HFFc6 (cell line): ENCODE measurements around the gene DNAJC22. TPM values are rescaled to one million over a fixed set of nuclear protein-coding genes. Genes with fewer than 3 reads are reported as not detected.
A peak's percentile ranks its signal among the peaks of the same experiment; 100 is the strongest.
"Not testable (repeated sequence)": the region's sequence is repeated elsewhere in the genome, so short reads cannot be mapped to it uniquely, and the experiment has no call there.

Experiments
- DNase-seq: peaks from one replicate; pipeline ENCODE4 v3.0.0-alpha.2; 2018
- H3K27ac Mint-ChIP-seq: 2 replicates; pipeline ENCODE4 v1.8.0; 2020; ENCODE audit warnings: mild to moderate bottlenecking, mixed read lengths
- H3K27me3 Mint-ChIP-seq: 2 replicates; pipeline ENCODE4 v1.8.0; 2021; ENCODE audit warnings: mild to moderate bottlenecking, moderate library complexity, mixed read lengths; ENCODE audit not compliant: insufficient read depth
- H3K36me3 Mint-ChIP-seq: 2 replicates; pipeline ENCODE4 v1.8.0; 2021; ENCODE audit warnings: low read depth, mixed read lengths
- H3K4me1 Mint-ChIP-seq: 2 replicates; pipeline ENCODE4 v1.8.0; 2020; ENCODE audit warnings: low read depth, mixed read lengths
- H3K4me3 Mint-ChIP-seq: 2 replicates; pipeline ENCODE4 v1.8.0; 2020; ENCODE audit warnings: mild to moderate bottlenecking, moderate library complexity, mixed read lengths
- H3K9me3 Mint-ChIP-seq: 2 replicates; pipeline ENCODE4 v1.8.0; 2020; ENCODE audit warnings: mild to moderate bottlenecking, mixed read lengths
- CTCF ChIP-seq: fragments of 200-600 bp; sonication (generic); IDR thresholded peaks from 2 replicates; pipeline ENCODE4 v1.5.0; 2021; ENCODE audit warnings: antibody characterized with exemption, mild to moderate bottlenecking
- total RNA-seq, 6 experiments: library from RNA; stranded (reverse); fragmentation: NEBNext Ultra II Directional; extraction: Animal tissue kit (Norgen Biotek cat#: 25700); gene quantifications; 2 replicates in 1 of 6; 3 replicates in 5 of 6; pipeline ENCODE4 v1.2.3, GENCODE V29; 2021

The DNAJC22 gene
- total RNA-seq, 6 experiments from 2014 or later = 0.38 to 4.1 (median 2.6) TPM

GRCh38 chr12:49305762-49306510 is 40.8 kb upstream of the DNAJC22 start:
- peaks cover 31% of the 10 kb centered on the region for H3K27me3 Mint-ChIP-seq
- H3K36me3 Mint-ChIP-seq = no peaks in the 10 kb centered on the region
- DNase-seq = no peak
- H3K4me1 Mint-ChIP-seq = peaks cover 12% of the 10 kb centered on the region; the same call in 1 of the 2 replicates
- H3K9me3 Mint-ChIP-seq = no peaks in the 10 kb centered on the region
- TF ChIP-seq CTCF = no peak
- H3K27ac Mint-ChIP-seq = no peak overlapping the region
- H3K4me3 Mint-ChIP-seq = no peak overlapping the region

GRCh38 chr12:49309386-49309785 is 37.3 kb upstream of the DNAJC22 start:
- Mint-ChIP-seq H3K27ac (no peak overlapping the region), H3K9me3 (no peaks in the 10 kb centered on the region), H3K4me3 (no peak overlapping the region), H3K27me3 (peaks cover 26% of the 10 kb centered on the region), H3K36me3 (no peaks in the 10 kb centered on the region), H3K4me1 (0 out of 2 replicates have a peak, but pooled peaks cover 7% of the 10 kb centered on the region)
- DNase-seq = no peak
- no peak for TF ChIP-seq CTCF

- H3K4me3 Mint-ChIP-seq, H3K4me1 Mint-ChIP-seq, H3K9me3 Mint-ChIP-seq, H3K27ac Mint-ChIP-seq, DNase-seq, H3K36me3 Mint-ChIP-seq: not testable (repeated sequence)
- peaks cover 28% of the 10 kb centered on the region for H3K27me3 Mint-ChIP-seq
Observed at GRCh38 chr12:49310451-49311000, 36.2 kb upstream of the DNAJC22 start.

- no peak overlapping the region for H3K27ac Mint-ChIP-seq
Observed at GRCh38 chr12:49314811-49315210, 31.9 kb upstream of the DNAJC22 start.

GRCh38 chr12:49317118-49317517 is 29.6 kb upstream of the DNAJC22 start:
- H3K4me1 Mint-ChIP-seq, H3K27ac Mint-ChIP-seq, H3K36me3 Mint-ChIP-seq, DNase-seq, H3K27me3 Mint-ChIP-seq, H3K9me3 Mint-ChIP-seq, H3K4me3 Mint-ChIP-seq: not testable (repeated sequence)

More at GRCh38 chr12:49314811-49315210, 31.9 kb upstream of the DNAJC22 start:
- TF ChIP-seq CTCF = no peak
- no peaks in the 10 kb centered on the region for H3K9me3 Mint-ChIP-seq
- no peaks in the 10 kb centered on the region for H3K36me3 Mint-ChIP-seq
- H3K27me3 Mint-ChIP-seq = peaks cover 9% of the 10 kb centered on the region; the same call in 1 of the 2 replicates
- H3K4me3 Mint-ChIP-seq = no peak overlapping the region
- H3K4me1 Mint-ChIP-seq = no peaks in the 10 kb centered on the region
- no peak for DNase-seq

- DNase-seq, H3K9me3 Mint-ChIP-seq, H3K27me3 Mint-ChIP-seq, H3K27ac Mint-ChIP-seq, H3K36me3 Mint-ChIP-seq, H3K4me3 Mint-ChIP-seq: not testable (repeated sequence)
- H3K4me1 Mint-ChIP-seq = peaks cover 26% of the 10 kb centered on the region
Observed at GRCh38 chr12:49320411-49321103, 26.1 kb upstream of the DNAJC22 start.

GRCh38 chr12:49322367-49322707 is 24.4 kb upstream of the DNAJC22 start:
- Mint-ChIP-seq H3K9me3 (no peaks in the 10 kb centered on the region), H3K27me3 (peaks cover 2% of the 10 kb centered on the region), H3K36me3 (peaks cover 5% of the 10 kb centered on the region; the same call in 1 of the 2 replicates), H3K4me1 (peaks cover 26% of the 10 kb centered on the region), H3K27ac (peak overlapping the region; percentile 94), H3K4me3 (peak overlapping the region; percentile 100)
- TF ChIP-seq CTCF = no peak
- DNase-seq = no peak
